Activated CD4-positive, CD25-positive, alpha-beta regulatory T cell treated with anti-CD3 and anti-CD28 coated beads, Interleukin-2, amount 50 U/mL, for 16 hours (primary cell): ENCODE measurements around the gene AGXT.

Experiments
- DNase-seq: peaks from one replicate; pipeline ENCODE4 v3.0.0-alpha.2; 2020; ENCODE audit warnings: low read depth, low spot score

AGXT gene

DNA sequence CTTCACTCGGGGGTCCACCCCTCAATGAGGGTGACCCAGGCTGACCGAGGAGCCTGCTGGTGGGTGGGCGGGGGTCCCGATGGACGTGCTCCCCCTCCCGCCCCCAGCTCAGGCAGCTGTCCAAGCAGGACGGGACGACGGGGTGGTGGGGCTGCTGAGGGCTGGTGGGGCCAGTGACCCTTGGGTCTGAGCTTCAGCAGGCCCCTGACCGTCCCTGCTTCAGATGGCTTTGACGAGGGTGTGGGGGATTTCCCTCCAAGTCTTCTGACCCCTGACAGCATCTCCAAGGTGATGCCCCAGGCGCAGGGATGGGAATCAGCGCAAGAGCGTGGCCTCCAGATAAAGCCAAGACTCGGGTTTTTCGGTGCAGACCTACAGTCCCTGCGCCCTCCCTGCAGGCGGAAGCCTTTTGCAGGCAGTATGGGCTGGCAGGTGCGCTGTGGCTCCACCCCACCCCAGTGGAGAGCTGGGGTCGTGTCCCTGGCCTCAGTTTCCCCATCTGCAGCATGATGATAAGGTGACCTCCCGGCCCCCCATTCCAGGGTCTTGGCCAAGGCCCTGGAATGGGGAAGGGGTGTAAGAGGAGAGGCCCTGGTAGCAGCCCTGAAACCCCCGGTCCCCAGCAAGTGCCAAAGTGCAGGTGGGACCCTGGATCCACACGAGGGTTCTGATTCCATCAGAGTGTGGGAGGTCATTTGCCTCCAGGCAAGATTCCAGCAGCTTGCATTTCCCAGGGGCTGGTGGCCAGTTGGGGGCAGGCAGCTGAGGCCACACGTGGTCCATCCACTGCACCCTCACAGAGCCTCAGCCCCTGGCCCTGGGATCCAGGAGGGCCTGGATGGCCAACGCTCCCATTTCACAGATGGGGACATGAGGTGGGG is 46.3 kb downstream of the AGXT start:
- no peak for DNase-seq

DNA sequence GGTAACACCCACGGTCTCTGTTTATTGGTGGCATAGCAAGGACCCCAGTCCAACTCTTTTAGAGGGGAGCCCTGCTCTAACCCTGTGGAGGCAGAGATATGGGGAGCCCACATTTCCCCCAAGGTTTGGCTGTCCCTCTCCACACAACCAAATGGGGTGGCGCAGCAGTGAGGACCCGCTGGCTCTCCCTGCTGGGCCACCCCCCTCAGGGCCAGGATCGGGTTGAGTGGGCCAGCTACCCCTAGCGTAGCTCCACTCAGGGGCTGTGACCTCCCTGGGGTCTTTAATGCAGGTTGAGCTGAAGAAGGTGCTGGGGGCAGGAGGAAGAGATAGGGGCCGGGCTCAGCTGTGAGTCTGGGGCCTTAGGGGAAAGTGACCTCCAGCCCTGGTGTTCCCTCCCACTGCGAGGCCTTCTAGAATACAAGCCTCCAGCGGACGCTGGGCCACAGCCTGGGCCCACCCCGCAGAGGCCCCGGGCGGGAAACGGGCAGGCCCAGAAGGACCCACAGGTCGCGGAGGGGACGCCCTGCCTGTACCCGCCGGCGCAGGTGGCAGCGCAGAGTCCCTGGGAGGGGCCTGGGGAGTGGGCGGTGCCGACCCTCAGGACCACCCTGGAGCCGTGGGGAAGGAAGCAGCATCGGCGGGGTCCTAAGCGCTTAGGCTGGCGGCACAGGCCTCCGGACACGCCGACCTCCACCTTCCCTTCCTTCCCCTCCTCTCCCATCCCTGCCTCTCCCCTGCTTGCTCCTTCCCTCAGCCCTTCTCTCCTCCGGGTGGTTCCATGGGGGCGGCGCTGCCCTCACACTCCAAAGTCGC is 47.1 kb downstream of the AGXT start:
- DNase-seq, result no peak

DNA sequence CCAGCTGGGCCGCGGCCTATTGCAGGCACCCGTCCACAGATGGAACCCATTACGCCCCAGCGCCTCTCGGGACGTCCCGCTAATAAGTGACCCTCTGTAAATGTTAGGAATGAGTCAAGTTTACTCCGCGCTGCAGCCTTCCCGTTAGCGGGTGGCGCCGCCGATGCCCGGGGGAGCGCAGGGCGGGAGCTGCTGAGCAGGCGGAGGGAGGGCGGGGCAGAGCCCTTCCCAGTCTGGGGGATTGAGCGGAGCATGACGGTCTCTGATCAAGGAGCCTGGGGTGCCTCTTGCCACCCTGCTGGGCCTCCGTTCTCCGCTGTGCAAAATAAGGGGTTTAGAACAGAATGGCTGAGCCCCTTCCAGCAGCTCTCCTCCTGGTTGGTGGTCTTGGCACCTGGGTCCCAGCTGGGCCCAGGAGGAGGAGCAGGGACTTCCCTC is 48.0 kb downstream of the AGXT start:
- no peak for DNase-seq

DNA sequence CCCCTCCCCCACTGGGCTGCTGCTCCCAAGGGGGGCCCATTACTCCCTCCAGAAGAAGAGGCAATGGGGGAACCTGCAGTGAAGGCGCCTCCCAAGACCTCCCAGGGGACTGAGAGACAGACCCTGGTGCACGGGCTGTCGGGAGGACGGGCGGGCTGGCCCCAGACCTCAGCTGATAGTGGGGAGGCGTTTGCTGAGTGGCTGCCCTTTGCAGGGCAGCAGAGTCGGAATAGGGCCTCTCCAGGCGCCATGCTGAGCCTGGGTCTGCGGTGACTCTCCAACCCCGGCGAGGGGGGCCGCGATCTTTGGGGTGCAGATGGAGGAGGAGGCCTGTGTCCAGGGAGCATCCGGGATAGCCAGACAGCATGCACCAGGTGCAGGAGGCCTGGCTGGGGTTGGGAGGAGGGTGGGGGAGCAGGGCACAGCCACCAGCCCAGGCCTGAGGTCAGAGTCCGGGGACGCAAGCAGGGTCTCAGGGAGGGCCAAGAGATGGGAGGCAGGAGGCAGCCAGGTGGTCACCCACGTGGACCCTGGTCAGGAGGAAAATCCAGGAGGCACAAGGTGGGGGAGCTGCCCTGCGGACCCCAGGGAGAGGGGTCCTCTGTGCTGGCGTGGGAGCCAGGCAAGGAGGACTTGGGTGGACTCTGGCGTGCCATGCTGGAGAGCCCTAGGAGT is 48.5 kb downstream of the AGXT start:
- no peak for DNase-seq

DNA sequence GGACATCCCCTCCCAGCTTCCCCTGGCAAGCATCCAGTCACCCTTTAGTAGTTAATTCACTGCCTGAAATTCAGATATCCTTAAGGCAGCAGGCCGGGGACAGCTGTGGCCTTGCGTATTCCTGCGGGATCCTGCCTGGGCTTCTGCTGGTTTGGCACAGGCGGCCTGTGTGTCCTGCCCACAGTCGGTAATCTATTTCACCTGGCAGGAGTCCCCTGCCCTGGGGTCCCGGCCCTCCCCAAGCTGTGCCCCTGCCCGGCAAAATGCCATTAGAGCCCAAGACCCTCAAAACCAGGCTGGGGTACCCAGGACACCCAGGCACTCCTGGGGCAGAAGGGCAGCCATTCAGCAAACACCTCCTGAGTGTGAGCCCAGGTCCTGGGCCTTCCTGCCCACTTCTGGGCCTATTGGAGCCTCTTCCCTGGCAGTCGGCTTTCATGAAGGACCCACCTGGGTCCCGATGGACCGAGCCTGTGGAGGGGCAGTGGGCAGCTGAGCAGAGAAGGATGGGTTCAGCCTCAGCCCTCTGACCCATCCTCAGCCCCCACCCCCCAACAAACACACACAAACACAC is 49.1 kb downstream of the AGXT start:
- DNase-seq, result no peak

DNA sequence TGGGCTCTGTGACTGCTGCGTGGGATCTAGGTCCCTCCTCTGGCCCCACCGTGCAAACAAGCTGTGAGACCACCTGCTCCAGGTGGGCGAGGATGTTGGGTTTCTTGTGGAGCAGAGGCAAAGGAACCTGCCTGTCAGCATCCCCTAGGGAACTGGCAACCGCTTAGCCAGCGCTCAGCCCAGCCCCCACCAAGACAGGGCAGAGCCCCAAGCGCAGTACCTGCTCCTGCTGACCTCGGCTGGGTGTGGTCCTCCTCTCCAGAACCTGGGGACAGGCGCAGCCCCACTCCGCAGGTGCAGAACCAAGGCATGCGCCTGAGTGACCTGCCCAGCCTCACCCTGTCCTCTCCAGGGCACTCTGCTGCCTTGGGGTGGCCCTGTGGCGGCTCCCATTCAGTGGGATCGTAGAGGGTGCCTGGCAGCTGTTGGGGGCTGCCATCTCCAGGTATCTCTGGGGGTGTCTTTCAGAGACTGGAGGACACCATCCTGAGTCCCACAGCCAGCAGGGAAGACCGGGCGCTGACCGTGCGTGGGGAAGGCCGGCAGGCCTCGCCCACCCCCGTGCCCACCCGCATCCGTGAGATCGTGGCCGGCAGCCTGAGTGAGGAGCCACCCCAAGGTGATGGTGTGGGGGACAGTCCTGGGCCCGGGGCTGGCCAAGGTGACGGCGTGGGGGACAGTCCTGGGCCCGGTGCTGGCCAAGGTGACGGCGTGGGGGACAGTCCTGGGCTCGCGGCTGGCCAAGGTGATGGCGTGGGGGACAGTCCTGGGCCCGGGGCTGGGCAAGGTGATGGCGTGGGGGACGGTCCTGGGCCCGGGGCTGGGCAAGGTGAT is 49.9 kb downstream of the AGXT start:
- DNase-seq, result no peak

DNA sequence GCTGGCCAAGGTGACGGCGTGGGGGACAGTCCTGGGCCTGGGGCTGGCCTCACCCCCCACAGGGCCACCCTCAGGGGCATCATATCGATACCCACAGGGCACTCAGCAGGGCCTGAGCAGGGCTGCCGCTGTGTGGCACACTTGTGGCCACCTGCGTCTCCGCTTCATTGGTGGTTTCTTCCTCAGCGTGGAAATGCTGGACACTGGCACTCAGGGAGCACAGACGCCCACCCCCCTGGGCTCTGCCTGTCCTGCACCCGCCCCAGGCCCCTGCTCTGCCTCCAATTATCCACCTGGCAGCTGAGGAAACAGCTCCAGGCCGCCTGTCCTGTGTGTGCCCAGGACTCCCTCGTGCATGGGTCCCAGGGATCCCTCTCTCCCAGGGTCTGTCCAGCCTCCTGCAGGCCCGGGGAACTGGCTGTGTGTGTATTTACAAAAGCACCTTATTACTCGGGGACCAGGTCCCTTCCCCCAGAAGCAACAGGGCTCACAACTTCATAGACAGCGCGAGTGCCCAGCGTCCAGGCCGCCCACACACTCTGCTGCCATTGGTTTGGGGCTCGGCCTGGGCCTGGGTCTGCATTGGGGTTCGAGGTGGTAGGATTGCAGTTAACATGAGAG is 50.6 kb downstream of the AGXT start:
- no peak for DNase-seq

DNA sequence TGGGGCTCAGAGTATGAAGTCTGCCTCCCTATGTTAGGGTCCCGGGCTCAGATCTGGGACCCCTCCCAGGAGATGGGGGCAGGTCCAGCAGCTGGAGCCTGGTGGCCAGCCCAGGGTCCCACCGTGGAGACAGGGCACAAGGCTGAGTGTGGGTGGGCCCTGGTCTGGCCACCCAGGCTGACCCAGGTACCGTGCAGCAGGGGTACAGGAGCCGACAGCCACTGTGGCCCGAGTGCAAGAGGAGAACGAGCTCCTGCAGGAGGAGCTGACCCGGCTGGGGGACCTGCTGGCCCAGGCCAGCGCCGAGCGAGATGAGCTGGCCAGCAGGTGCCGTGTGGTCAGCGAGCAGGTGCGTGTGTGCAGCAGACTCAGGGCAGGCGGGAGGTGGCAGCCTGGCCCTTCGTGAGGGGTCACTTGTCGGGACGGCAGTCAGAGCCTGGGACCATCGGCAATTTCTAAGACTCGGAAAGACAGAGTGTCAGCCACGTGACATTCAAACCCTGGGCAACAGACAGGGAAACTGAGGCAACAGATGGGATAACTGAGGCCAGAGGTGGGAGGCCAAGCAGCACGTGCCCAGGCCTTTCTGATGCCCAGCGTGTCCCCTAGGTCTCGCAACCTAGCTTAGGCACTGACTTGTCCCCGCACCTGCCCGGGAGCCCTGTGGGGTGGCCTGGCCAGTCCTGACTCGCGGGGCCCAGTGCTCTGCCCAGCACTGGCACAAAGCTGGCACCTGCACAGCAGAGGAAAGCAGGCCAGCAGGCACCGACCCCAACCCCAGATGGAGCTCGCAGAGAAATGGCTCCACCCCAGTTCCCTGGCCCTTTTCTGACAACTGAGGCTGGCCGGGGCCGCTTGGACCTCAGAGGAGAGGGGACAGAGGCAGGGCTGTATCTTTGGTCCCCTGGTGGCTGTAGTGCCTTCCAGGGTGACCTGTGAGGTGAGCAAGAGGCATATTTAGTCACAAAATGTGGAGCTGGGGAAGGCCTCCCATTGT is 51.5 kb downstream of the AGXT start:
- DNase-seq, result no peak

DNA sequence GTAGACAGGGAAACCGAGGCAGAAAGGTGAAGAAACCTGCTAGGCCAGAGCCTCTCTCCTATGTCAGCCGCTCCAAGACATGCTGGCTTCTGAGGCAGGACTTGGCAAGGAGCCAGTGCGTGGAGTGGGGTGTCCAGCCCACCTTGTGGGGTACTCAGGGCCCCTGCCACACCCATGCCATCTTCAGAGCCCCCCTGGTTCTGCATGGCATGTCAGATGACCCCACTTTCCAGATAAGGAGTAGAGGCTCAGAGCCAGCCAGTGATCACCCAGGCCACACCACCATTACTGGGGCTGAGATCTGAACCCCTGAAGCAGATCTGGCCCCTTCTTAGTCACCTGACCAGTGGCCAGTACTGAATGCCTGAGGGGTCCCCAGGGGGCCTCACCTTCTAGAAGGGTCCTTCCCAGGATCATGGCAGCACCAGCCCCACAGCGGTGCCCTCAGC is 52.2 kb downstream of the AGXT start:
- DNase-seq, result no peak

DNA sequence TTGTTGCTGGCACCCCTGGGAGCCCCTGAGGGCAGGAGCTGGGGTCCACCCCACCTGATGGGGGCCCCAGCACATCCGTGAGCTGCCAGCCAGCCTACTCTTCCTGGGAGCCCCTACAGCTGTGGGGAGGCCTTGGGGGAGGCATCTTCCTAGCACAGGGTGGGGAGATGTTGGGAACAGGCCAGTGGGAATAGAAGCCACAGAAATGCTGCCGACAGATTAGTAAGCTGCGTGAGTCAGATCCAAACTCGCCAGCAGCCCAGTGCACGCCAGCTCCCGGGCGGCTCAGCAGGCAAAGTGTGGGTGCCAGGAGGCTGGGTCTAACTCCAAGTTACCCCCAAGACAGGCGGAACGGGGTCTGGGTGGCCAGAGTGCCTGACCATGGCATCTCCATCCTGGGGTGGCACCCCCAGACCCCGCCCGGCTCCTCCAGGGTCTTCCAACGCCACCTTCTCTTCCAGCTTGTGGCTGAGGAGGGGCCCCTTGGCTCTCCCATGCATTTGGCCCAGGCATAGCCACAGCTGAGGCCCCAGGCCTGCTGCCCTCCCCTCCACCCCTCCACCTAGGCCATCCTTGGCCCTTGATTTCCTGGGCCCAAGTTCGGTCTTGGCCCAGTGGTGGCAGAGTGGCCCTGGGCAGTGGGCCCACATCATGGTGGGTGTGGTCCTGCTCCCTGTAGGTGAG is 52.8 kb downstream of the AGXT start:
- DNase-seq, result no peak

DNA sequence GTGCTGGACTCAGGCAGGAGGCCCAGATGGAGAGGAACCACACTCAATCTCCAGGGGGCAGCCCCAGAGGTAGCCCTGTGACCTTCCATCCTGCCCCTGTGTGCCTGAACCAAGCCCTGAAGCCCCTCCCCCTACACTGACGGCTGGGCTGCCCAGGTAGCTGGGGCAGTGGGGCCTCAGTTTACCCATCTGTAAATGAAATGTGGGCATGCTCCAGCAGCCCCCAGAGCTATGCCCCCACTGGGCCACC is 53.3 kb downstream of the AGXT start:
- DNase-seq, result no peak

DNA sequence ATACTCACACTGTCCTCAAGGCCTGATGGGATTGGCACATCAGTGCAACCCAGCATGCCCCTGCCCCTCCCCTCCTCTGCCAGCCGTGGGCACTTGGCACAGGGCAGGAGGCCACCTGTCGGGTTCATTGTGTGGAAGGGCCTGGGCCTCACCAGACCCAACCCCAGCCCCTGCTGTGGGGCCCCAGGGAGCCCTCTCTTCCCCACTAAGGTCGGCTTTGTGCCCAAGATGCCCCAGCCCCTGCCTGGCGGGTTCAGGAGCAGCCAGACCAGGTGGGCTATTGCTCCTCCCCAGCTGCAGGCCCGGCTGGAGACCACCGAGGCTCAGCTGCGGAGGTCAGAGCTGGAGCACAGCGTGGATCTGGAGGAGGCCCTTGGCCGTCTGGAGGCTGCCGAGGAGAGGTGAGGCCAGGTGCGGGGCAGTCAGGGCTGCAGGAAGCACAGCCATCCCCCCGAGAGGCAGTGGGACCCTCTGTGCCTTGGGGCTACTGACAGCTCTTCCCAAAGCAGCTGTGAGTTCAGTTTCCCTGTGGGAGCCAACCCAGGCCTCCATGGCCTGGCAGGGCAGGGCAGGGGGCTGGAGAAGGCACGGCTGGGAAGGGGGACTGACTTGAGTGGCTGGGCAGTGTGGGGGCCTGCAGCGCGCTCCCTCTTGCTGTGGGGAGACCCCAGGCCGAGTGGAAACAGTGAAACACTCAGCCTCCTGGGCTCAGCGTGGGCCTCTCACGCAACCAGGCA is 53.8 kb downstream of the AGXT start:
- no peak for DNase-seq

DNA sequence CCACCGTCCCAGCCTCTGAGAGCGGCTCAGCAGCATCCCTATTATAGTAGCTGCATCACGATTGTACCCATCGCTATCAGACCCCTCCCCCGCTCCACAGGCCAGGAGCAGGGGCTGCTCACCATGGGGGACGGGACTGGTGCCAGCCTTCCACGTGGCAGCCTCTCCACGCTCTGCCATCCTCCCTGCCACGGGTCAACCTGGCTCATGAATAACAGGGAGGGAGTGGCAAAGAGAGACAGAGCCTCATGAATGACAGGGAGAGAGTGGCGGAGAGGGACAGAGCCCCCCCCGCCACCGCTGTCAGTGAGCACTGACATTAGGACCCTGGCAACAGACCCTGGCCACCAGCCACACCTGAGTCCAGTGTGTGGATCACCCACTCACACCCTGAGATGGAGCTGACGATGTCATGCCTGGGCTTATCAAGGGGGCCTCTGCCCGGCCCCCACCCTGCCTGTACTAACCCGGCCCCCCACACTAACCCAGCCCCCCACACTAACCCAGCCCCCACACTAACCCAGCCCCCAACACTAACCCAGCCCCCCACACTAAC is 54.4 kb downstream of the AGXT start:
- DNase-seq, result no peak

DNA sequence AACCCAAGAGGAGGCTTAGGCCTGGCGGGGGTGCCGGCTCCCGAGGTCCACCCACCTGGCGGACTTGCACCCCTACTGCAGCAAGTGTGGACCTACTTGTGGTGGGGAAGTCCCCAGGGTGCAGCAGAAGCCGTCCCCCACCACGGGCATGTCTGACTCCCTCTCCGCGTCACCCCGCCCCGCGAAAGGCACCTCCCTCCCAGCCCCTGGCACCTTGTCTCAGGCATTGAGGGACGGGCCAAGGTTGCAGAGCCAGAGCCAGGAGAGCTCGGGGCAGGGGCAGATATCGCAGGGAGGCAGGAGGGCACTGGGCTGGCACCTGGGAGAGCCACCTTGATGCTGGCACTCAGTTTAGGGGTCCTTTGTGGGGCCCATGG is 56.6 kb downstream of the AGXT start:
- DNase-seq, result no peak

DNA sequence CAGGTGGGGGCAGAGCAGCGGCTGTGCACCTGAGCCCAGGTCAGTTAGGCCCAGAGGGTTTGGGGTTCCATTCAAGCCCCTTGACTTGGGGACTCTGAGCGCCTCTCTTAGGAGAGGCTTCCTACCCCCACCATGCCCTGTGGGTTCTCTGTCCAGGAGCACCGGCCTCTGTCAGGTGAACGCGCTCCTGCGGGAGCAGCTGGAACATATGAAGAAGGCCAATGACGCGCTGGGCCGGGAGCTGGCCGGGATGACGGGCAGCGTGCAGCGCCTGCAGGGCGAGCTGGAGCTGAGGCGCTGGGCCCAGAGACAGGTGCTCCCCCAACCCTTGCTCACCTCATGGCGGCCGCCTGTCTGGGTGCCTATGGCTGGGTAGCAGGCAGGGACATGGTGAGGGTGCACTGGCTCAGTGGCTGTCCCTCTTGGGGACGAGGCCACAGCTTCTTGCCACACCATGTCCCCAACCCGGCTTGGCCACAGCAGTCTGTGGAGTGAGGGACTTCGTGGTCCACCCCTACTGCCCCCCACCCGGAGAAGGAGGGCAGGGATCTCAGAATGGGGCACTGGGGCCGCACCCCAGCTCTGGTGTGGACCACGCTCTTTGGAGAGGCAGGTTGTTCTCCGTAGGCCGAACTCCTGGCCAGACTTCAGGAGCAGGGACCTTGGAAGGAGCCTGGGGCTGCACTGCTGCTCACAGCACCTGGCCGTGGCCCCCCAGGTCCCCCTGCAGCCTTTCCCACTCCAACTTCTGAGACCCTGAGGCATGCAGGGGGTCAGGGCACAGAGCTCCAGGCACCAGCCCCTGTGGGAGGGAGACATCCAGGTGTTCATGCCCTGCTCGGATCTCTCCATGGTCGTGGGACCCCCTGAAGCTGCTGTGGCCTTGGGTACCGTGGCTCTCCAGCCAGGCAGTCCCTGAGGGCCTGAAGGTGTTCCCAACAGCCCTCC is 57.2 kb downstream of the AGXT start:
- no peak for DNase-seq

DNA sequence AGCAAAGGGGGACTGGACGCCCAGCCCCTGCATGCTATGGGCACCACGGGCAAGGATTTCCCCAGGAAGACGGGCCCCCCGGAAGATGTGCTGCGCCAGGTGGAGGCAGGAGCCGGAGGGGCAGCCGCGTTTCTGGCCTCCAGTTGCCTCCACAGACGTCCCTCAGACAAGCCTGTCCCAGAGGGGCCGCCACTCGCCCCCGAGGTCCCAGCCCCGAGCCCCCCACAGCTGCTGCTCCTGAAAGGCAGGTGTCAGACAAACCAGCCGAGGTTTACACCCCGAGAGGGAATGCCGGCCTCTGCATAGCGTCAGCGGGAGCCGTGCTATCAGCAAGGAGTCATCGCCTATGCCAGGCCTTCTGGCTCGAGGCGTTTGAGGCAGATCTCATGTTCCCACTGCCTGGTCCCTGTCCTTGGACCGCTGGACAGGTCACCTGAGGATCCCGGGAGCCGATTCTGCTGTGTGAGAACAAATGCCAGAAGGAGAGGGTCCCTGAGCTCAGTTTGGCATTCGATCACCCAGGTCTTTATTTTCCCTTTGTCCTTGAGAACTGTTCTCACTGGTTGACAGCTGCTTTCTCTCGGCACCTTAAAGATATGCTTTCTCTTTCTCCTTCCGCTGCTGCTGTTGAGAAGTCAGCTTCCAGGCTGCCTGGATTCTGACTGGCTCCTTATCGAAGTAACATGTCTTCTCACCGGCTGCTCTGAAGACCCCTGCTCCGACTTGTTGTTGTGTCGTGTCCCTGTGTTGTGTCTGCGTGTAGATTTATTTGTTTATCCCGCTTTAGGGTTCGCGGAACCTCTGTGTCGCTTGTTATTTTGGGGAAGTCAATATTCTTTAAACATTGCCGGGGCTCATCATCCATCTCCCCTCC is 58.1 kb downstream of the AGXT start:
- no peak for DNase-seq
